GM19193 (cell line): ENCODE data around the gene GRPEL2.

Source experiments
- POLR2A ChIP-seq: IDR thresholded peaks from 4 replicates; pipeline ENCODE4 v1.6.1; 2011; ENCODE audit not compliant: insufficient read depth, insufficient read length; ENCODE audit errors: extremely low read depth

Gene GRPEL2

DNA sequence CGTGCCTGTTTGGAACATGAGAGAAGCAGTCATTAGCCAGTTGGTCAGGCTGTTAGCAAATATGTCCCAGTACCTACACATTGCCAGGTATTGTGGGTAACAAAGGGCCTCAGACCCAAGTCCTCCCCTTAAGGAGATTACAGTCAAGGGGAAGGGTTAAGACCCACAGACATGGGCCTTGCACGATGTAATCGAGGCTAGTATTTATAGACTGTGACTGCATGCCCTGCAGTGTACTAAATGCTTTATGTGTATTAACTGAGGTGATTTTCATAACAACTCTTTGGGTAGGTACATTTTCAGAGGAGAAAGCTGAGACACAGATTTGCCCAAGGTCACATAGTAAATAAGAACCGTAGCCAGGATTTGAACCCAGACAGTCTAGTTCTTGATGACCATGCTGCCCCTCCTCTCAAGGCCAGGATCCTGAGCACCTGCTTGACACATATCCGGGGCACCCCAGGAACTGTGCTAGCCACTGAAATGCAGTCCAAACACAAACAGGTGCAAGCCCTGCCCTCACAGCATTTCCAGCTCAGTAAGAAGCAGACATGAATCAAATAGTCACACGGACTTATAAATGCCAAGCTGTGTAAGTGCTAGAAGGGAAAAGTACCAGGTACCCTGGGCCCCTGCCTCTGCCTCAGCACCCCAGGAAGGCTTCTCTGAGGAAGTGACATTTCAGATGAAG is 32.0 kb upstream of the GRPEL2 start:
- no peak for TF ChIP-seq POLR2A

DNA sequence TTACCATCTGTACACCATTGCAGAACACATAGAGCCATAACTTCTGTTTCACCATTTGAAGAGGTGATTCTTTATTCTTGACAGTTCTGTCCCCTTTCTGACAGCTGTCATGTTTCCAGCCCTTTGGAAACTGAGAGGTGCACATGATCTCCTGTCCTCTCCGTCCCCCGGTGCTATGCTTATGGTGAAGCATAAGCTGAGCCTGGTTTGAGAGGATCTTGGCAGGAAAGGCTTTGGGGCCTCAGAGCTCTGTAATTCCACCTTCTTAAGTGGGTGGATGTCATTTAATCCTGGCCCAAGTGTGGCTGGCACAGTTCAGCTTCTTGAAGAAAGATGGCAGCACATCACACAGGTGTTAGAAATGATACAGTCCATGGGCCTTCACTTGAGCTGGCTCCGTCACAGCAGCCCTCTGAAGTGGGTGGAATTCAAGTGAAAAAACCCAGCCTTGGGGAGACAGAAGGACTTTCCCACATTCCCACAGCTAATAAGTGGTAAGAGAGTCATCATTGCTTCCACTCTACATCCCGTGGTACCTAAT is 30.7 kb upstream of the GRPEL2 start:
- no peak for TF ChIP-seq POLR2A

DNA sequence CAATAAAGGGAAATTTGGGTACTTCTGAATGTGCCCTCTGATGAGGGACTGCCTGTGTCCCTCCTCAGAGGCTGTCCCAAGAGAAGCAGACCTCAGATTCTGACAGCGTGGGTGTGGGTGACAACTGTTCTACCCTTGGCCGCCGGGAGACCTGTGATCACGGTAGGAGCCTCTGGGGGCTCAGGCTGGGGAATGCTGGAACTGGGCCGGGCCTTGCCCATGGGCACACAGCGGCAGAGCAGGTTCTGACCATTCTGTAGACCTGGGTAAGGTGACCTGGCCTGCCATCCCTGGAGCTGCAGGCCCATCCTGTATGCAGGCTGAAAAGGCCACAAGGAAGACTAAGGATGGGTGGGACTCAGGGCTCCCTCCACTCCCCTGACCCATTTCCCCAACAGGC is 29.5 kb upstream of the GRPEL2 start:
- TF ChIP-seq POLR2A, result no peak

DNA sequence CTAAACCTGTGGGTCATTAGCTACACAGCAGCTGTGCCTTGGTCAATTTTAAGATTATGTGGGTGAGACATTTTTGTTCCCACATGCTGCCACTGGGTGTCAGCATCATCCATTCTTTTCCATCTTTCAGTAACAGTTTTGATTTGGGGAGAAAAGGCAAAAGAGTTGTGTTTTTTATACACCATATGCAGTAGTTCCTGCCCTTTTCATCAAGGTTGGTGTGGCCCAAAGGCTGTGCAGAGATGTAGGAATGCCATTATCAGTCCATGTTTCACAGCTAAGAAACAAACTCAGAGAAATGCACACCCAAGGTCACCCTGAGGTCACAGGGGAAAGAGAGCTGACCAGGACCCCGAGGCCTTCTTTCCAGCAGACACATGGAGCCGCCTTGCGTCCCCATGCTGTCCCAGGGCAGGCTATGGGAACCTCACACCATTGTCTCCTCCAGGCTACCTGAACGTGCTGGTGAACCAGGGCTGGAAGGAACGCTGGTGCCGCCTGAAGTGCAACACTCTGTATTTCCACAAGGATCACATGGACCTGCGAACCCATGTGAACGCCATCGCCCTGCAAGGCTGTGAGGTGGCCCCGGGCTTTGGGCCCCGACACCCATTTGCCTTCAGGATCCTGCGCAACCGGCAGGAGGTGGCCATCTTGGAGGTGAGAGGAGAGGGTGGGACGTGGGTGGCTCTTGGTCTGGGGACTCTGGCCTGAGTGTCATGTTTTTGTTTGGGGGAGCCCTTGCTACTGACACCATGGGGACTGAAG is 27.8 kb upstream of the GRPEL2 start:
- no peak for TF ChIP-seq POLR2A

DNA sequence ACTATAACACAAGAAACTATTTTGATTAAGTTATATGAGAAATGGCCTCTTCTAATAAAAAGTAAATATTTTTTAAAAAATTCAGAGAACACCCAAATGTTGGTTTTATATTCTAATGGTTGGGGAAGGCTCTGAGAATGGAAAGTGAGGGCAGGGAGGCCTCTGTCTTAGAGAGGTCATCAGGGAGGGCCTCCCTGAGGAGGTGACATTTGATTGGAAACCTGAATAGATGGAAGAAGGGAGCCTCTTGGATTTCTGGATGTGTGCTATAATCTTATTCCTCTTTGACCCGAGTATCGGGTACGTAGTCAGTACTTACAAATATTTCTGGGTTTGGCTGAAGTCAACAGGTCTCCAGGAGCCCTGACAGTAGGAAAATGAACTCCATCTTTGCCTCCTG is 26.1 kb upstream of the GRPEL2 start:
- TF ChIP-seq POLR2A, result no peak

DNA sequence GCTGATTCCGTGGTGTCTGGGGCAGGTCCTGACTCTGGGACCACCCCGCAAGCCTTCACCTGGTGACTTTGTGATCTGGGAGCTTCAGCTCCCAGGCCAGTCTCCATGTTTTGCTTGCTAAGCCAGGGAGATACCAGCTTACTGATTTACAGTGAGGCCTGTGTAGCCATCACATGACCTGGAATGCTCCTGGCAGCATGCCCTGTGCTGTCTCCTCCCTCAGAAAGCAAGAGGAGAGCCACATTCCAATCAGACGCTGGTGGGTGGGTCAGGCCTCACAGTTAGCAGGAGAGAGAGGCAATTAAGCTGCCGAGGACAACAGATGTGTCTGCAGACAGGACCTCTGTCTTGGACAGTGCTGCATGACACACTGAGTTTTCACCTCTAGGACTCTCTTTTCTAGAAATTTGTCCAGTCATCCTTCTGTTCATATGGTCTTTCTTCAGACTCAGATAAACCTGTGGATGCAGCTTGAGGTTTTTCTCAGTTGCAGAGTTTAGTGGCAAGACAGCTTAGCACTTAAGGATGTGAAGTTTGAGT is 24.4 kb upstream of the GRPEL2 start:
- no peak for TF ChIP-seq POLR2A

DNA sequence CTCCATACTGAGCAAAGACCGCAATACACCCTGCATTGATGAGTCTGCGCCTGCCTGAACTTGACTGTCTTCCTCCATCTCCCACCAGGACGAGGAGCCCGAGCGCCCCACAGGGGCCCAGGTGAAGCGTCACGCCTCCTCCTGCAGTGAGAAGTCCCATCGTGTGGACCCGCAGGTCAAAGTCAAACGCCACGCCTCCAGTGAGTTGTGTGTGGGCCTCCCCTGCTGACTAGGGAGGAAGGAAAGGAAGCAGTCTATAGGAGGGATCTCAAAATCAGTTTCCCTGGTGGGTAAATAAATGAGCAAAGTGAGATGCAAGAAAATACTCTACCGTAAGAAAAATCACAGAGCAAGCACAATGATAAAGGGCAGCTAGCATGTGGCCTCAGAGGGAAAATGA is 22.8 kb upstream of the GRPEL2 start:
- no peak for TF ChIP-seq POLR2A

DNA sequence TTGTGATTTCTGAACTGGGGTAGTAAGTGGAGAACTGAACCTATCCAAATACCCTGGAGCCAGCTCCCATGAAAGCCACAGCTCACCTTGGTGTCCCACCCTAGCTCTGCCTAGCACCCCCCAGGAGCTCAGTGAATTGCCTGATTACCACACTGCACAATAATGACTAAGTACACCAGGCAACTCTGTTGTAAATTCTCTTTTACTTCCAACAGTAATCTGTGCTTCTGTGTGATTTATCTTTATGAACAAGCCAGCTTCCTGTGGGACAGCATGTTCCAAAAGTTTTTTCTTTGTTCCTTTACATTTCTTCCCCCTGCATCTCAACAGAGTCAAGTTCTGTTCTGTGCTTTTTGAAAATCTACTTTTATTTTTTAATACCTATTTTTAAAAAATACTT is 22.1 kb upstream of the GRPEL2 start:
- no peak for TF ChIP-seq POLR2A

DNA sequence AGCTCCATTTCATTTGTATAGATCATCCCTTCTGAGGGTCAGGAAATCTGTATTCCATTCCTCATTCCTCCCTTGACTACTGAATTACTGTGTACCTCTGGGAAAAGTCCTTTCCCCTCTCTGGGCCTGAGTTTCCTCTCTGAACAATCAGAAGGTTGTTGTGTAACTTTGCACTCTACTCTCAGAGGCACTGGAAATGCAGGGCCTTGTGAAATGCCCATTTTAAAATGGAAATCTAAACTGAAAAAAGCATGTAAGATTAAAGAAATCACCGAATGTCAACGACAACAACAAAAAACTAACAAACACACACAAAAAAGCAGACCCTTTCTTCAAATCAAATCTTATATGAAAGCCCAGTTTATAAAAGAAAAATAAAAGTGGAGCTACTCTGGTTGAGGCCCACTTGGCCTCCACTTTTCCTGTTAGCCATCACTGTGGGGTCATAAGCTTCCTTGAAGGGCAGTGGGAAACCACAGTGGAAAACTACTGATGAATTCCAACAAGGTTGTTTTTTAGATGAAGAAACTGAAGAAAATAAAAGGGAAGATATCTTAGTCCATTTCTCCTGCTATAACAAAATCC is 21.6 kb upstream of the GRPEL2 start:
- TF ChIP-seq POLR2A, result no peak

DNA sequence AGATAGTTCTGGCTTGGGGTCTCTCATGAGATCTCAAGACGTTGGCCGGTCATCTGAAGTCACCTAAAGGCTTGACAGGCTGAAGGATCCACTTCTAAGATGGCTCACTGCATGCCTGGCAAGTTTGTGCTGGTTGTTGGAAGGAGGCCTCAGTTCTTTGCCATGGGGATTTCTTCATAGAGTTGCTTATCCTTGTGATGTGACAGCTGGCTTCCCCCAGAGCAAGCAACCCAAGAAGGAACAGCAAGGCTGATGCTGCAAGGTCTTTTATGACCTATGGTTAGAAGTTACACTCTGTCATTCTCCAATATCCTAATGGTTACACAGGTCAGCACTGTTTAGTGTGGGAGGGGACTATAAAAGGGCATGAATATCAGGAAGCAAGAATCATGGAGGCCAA is 20.7 kb upstream of the GRPEL2 start:
- TF ChIP-seq POLR2A, result no peak

DNA sequence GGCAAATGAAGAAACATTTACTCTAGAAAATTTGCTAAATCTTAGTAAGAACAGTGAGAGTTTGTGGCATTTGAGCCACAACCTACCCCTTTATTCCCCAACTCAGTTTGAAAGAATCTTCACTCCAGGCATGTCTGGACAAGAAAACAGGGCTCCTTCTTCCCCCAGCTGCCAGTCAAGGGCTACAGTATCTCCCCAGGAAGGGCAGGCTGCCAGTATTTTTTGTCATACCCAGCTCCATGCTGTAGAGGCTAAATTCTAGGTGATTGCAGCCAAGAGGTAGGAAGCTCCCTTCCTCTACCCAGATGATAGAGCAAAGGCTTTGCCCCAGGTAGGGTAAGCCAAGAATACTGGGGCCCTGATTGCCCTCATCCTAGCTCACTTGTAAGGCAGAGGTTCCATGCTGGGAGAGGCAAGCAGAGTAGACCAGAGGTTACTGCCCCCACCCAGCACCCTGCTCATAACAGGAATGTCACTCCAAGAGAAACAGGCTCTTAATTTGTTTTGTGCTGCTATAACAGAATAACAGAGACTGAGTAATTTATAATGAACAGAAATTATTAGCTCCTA is 20.0 kb upstream of the GRPEL2 start:
- TF ChIP-seq POLR2A, result no peak

DNA sequence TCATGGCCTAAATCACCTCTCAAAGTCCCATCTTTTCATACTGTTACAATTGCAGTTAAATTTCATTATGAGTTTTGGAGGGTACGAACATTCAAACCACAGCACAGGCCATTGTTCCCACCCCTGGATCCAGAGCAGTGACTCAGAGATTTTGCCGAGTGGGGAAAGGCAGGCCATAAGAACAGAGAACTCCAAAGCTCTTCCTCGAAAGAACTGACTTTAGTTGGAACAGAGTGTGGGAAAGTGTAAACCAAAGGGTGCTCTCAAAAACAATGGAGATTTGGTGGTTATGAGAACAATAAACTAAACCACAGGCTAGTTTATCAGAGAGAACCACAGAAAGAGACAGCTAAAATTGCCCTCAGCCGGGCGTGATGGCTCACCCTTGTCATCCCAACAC is 19.4 kb upstream of the GRPEL2 start:
- no peak for TF ChIP-seq POLR2A

DNA sequence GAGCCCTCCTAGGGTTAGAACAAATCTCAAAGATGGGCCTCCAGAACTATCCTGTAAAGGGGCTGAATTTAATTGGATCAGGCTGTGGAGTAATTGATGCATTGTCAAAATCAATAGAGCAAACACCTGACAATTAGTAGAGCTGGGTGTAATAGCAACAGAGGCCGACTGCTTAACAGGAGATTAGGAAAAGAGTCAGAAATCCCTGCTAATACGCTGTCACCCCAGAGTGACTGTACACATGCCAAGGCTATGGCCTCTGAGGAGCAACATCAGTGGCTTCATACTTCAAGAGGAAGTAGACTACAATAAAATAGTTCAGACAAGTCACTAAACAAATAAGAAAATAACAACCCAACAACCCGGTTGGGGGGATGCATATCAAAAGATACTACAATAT is 18.7 kb upstream of the GRPEL2 start:
- TF ChIP-seq POLR2A, result no peak

DNA sequence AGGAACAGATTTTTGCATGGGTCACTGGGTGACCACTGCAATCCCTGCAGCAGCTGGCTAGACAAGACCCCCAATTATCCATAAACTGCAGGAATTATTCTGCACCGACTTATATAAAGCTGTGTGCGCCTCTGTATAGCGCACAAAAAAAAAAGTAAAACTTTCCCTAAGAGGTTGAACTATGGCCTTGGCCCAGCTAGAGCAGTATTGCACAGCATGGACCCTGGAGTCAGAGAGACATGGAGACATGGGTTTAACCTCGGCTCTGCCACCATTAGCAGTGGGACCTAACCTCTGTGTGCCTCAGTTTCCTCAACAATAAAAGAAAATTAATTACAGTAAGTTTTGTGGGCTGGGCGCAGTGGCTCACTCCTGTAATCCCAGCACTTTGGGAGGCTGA is 17.1 kb upstream of the GRPEL2 start:
- TF ChIP-seq POLR2A, result no peak
